Iris pigment epithelial cell (primary cell): ENCODE data around the gene ICAM2.

Experiments
- DNase-seq: peaks from one replicate; pipeline ENCODE4 v3.0.0-alpha.2; 2011; ENCODE audit warnings: low read depth

The ICAM2 gene

DNA sequence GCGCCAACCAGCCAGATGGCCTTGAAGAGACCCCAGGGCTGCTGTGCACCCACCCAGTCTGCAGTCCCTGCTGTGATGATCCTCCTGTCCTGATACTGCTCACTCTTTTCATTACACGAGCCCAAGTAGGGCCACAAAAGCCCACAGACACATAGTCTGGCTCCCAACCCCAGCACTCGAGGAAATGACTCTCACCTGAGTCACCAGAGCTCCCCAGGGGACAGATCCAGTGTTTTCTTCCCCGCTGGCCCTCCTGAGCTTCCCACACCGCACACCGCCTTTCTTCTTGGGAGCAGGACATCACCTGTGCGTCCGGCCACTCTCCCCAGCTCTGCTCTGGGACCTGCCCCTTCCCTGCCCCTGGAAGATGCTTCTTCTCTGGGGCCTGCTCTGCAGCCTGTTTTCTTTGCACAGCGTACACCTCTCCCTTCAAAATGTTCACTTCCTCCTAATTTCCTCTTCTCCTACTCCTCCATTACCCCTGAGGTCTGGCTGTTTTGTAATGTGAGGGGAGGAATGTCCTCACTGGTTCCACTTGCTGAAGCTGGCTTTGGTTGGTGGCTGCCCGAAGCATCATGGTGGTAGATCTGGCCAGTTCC is 45.7 kb downstream of the ICAM2 start:
- DNase-seq = peak; percentile 50

DNA sequence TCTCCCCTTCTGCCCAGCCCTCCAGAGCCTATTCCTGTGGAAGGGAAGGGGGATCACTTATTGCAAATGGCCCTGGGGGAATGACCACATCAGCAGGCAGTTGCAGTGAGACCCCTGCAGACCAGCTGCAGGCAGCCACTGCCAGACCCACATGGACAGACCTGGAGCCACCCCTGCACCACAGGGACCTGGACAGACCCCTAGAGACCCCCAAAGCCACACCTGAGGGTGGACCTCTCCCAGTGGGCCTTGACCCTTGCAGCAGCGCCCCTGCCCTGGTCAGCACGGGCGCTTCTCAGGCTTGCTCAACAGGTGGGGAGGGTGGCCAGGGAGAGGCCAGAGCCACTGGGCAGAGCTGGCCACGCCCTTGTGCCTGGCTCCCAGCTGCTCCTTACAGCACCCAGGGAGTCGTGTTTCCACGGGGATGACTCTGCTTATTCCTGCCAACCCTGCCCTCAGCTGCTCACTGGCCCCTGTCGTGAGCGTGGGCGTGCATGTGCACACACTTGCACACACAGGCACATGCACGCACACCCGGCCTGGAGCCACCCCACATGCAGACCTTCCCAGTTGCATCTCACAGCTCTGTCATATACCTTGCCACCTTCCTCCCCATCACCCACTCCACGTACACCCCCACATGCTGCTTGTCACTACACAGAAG is 46.4 kb downstream of the ICAM2 start:
- no peak for DNase-seq

DNA sequence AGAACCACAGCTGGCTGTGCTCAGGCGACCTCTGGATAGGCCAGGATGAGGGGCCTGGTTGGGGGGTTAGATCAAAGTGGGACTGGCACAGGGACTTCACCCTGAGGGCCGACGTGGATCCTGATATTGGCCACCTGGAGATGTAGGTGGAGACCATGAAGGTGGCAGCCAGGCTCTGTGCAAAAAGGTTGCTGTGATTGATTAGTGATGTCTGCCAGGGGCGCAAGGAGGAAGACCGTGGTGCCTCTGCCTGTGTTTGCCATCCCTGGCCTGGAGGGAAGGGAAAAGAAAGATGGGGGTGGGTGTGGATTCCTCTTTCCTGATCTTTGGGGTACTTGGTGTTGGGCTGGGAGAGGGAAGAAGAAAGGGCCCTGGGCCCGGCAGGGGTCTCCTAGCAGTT is 47.2 kb downstream of the ICAM2 start:
- no peak for DNase-seq

DNA sequence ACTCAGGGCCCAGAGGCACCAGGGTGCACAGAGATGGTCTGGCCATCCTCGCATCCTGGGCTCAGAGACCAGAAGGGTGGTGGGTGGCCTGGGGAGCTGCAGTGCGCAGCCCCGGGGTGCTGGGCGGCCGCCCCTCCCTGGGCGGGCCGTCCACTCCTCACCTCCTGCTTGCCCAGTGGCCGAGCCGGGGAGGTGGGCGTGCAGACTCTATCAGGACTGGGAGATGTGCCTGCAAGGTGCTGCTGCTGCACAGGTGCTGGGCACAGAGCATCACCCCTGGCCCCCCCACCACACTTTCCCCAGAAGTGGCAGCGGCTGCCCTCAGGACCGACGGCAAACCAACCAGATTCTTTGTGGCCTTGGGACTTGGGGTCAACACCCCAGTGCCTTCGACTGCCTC is 47.6 kb downstream of the ICAM2 start, which contains the start of gene SCN4A:
Gene SCN4A (minus strand): TSS at position 123 of the 400 bp plus-strand sequence. CDS start 77 bp downstream, at position 46.
- DNase-seq = no peak

DNA sequence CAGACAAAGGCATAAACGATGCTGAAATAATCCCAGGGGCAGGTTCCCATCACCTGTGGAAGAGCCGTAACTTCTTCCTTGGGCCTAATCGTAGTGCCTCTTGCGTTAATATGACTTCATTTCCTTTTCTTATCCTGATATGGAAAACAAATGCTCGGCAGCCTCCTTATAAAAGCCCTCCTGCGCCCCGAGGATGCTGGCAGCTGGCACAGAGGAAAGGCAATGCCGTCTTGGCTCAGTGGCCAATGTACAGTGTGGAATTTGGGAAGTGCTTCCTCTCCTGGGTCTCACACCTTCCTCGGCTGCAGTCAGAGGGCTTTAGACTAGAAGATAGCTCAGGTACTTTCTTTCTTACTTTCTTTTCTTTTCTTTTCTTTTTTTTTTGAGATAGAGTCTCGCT is 51.2 kb downstream of the ICAM2 start:
- DNase-seq = no peak

DNA sequence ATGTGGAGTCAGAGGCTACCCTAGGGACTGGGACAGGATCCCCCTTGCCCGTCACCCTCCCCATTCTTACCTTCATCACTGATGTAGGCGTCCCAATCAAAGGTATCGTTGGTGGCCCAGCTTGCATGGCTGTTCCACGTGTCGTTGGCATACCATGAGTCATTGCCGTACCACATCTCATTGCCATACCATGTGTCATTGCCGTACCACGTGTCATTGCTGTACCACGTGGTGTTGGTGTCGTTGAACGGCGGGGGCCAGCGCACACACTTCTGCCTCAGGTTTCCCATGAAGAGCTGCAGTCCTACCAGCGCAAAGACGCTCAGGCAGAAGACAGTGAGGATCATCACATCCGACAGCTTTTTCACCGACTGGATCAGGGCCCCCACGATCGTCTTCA is 52.5 kb downstream of the ICAM2 start:
- no peak for DNase-seq

DNA sequence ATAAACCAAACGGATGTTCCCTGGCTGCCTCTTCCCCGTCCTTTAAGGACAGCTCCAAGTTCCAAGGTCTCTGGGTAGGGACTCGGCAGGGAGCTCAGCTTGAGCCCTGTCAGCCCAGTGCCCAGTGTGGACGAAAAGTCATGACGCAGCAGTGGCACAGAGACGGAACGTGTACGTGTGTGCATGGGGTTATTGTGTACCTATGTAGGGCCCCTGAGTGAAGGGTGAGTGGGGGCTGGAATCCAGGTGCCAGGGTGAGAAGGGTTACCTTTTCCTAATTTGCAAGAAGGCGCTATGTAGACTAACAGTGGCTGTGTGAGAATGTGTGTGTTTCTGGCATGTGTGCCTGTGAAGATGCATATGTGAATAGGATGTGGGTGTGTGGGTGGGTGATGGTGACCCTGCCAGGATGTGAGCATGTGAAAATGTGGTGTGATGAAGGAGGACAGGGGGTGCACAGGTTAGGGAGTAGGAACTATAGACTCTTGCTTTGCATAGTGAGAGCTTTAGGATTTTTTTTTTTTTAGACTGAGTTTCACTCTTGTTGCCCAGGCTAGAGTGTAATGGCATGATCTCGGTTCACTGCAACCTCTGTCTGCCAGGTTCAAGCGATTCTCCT is 53.7 kb downstream of the ICAM2 start:
- DNase-seq = no peak

DNA sequence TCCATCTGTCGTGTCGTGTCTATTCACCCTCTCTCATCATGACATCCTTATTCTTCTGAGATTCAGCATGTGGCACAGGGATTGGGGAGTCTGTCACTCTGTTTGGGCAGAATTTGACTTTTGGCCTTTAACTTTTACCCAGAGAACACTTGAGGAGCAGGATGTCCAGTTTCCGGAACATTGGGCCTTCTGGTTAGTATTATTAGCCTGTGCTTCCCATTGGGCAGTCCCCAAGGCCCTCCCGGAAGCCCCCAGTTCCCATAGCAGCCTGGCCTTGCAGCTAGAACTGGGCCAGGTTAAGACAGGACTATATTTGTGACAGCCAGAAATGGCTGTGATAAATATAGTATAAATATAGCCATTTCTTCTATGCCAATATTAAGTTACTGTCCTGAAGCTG is 57.3 kb downstream of the ICAM2 start:
- DNase-seq = no peak

DNA sequence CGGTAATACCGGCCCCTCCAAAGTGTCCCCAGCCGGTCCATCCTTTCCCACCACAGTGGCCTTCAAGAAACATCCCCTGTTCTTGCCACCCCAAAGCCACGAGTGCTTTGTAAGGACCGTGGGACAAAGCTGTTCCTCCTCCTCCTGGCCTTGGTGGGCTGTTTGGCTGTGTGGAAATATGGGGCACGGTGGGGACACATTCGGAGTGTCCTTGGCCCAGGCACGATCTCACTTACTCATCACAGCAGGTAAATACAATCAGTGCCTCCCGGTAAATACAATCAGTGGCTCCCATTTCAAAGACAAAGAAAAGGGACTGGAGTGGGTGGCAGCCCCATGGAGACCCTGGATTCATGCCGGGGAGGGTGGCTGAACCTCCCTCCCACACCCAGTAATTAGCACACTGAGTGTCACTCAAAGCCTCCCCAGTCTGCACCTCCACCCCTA is 58.1 kb downstream of the ICAM2 start:
- DNase-seq = no peak

DNA sequence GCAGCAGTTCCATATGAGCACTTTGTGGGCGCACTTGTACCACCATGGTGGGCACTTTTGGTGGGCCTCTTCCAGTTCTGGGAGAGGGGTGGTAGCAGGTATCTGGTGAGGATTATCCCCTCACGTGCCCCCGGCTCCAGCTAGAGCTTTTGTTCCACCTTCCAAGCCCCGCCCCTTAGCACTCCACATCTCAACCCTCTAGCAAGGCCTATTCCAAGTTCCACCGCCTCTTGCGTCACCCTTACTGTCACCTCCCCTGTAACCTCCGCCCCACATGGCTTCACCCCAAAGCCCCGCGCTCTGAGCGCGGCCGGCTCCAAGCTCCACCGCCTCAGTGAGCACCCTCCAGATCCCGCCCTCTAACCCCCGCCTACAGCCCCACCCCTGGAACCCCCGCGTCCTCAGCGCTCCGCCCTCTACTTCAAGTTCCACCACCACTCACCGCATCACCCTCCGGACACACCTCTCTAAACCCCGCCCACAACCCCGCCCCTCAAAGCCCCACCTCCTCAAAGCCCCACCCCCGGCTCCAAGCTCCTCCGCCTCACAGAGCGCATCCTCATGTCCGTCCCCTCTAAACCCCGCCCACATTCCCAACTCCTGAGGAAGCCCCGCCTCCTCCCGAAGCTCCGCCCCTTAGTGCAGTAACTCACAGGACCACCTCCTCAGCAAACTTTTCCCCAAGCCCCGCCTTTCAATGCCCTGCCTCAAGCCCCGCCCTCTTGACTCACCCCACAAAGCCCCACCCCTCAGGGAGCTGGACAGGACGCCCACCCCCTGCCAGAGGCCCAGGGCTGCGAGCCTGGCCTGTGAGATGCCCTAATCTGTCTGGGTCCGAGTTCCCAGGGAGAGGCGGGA is 58.8 kb downstream of the ICAM2 start:
- DNase-seq = peak; percentile 72

DNA sequence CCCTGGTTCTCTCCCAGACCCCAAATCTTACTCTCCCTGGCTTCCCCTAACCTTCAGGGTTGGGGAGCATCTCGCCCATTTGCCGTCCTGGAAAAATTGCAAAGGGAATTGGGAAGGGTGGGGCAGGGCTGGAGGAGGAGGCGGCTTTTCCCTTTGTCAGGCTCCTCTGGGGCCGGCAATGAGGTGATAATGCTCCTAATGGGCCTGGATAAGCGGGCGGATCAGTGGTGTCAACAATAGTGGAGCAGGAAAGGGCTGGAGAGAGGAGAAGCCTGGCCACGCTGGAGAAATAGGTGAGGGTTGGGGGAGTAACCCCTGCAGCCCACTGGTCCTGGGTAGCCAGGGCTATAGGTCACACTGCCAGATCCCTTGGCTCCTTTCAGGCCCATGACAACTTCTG is 60.0 kb downstream of the ICAM2 start:
- DNase-seq = no peak

DNA sequence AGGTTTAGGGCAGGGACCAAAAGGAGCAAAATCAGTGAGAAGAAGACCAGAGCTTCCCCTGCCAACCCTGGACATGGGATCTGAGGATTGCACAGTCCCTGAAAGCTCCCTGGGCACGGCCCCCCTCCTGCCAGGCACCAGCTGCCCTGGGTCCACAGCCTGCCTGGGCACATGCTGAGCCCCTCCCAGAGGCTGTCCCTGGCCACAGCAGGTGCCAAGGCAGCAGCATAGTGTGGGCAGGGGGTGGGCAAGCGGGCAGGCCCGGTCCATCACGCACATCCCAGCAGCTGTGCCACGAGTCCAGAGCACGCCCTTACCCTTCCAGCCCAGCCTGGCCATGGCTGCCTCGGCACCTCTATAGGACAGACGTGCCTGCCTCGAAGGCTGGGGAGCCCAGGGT is 60.4 kb downstream of the ICAM2 start:
- no peak for DNase-seq

DNA sequence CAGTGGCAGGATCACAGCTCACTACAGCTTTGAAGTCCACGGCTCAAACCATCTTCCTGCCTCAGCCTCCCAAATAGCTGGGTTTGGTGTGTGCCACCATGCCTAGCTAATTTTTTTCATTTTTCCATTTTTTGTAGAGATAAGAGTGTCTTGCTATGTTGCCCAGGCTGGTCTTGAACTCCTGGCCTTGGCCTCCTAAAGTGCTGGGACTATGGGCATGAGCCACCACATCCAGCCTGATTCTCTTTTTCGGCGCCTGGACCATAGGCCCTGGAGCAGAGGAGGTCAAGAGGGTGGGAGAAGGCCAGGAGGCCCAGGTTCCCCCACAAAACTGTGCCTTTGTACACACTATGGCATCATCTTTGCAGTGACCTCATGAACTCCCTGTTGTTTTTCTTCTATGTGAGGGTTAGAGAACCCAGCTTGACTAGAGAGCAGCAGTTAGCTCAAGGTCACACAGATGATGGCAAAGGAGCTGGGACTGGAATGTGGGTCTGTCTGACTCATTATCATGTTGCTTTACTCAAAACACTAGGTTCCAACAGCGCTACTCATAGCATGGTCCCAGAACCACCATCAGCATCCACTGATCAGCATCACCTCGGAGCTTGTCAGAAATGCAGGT is 64.0 kb downstream of the ICAM2 start:
- peak; percentile 76 for DNase-seq

DNA sequence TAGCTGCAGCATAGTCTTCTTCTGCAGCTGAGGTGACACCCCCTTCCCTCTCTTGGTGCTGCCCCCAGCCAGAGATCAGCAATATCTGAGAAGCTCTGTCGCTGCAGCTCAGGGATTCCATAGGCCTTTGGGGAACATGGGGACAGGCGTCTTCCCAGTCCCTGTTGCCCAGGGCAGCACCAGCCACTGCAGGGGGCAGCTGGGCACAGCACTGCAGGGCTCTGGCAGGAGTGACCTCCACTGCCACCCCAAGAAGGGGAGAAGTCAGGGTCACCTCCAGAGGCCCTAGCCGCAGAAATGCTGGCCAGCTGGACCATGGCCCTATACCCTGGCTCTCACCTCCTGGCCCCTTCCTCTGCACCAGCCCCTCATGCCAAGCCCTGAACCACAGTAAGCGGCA is 64.6 kb downstream of the ICAM2 start:
- DNase-seq = no peak

DNA sequence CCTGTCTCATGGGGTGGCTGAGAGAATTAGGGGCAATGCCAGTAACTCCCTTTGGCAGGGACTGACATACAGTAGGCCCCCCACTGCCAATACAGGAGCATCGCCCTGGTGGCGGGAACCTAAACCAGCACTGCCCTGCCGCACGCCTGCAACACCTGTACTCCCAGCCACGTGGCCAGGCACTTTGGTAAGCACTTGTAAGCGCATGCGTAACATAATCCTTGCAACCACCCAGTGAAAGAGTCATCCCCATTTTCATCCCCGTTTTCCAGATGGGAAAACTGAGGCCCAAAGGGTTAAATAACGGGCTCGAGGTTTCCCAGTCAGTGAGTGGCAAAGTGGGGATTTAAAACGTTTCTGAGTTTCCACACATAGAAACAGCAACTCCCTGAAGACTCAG is 65.2 kb downstream of the ICAM2 start:
- DNase-seq = no peak

DNA sequence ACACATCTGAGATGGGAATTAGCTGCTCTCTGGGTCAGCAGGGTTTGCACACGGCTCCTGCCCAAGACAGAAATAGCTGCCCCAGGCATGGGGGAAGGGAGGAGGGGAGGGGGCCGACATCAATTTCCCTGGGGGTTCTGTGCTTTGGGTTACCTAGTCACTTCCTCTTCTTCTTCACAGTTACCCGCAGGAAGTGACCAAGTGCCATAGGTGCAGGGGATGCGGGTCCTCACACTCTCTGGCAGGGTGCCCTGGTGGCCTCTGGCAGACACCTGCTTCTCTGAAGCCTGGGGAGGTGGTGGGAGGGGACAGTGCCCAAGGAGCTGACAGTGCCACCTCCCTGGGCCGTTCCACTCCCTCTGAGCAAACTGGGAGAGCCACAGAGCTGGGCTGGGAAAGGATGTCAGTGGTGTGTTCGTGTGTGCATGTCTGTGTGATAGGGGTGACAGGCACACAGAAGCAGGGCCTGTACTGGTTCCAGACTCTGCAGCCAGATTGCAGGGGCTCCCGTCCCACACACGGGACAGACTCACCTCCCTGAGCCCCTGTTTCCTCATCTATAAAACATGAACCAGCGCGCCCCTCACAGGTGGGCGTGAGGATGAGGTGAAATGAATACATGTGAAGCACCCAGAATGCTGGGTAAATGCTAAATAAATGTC is 65.9 kb downstream of the ICAM2 start:
- no peak for DNase-seq
